Neural cell (in vitro differentiated cells): ENCODE data around the gene SLC35E4. TPM values are rescaled to one million over a fixed set of nuclear protein-coding genes. Genes with fewer than 3 reads are reported as not detected.

Experiments
- H2AFZ ChIP-seq: fragments of 200-600, 300-800 bp; sonication (generic), shearing (Covaris generic); 2 replicates; pipeline ENCODE4 v1.6.0; 2014; ENCODE audit warnings: low read depth, mild to moderate bottlenecking, antibody characterized with exemption, low read length, moderate library complexity
- H3F3A ChIP-seq: fragments of 200-600 bp; shearing (Covaris generic); 2 replicates; pipeline ENCODE4 v1.6.1; 2016; ENCODE audit warnings: mild to moderate bottlenecking, moderate library complexity, mixed read lengths, antibody characterized with exemption, low read length; ENCODE audit not compliant: insufficient read depth, poor library complexity, severe bottlenecking
- H3K27ac ChIP-seq: fragments of 200-600, 300-800 bp; sonication (generic), shearing (Covaris generic); 2 replicates; pipeline ENCODE4 v1.5.1; 2014; ENCODE audit warnings: mild to moderate bottlenecking, low read length, moderate library complexity
- H3K27me3 ChIP-seq: fragments of 300-800, 200-600 bp; sonication (generic), shearing (Covaris generic); 2 replicates; pipeline ENCODE4 v1.6.0; 2014; ENCODE audit warnings: mild to moderate bottlenecking, low read depth, low read length, moderate library complexity; ENCODE audit not compliant: insufficient read depth
- H3K36me3 ChIP-seq: fragments of 300-800, 200-600 bp; sonication (generic), shearing (Covaris generic); 2 replicates; pipeline ENCODE4 v1.5.1; 2014; ENCODE audit warnings: mild to moderate bottlenecking, antibody characterized with exemption, low read length, moderate library complexity; ENCODE audit not compliant: insufficient read depth
- H3K4me2 ChIP-seq: fragments of 300-800, 200-600 bp; sonication (generic), shearing (Covaris generic); 2 replicates; pipeline ENCODE4 v1.6.0; 2014; ENCODE audit warnings: mild to moderate bottlenecking, low read length
- H3K4me3 ChIP-seq: fragments of 300-800, 200-600 bp; sonication (generic), shearing (Covaris generic); 2 replicates; pipeline ENCODE4 v1.5.1; 2014; ENCODE audit warnings: mild to moderate bottlenecking, low read length, moderate library complexity
- H3K79me2 ChIP-seq: fragments of 200-600 bp; shearing (Covaris generic); replicated peaks from 2 replicates; pipeline ENCODE4 v1.6.0; 2014; ENCODE audit warnings: mild to moderate bottlenecking, low read length, moderate library complexity; ENCODE audit not compliant: insufficient read depth
- H3K9ac ChIP-seq: fragments of 300-800, 200-600 bp; sonication (generic), shearing (Covaris generic); 2 replicates; pipeline ENCODE4 v1.6.1; 2016; ENCODE audit warnings: mild to moderate bottlenecking, low read length, mixed read lengths
- H3K9me2 ChIP-seq: fragments of 200-600 bp; shearing (Covaris generic); 2 replicates; pipeline ENCODE4 v1.6.1; 2016; ENCODE audit warnings: mild to moderate bottlenecking, low read length, mixed read lengths; ENCODE audit not compliant: insufficient read depth
- H3K9me3 ChIP-seq: fragments of 200-600, 300-800 bp; sonication (generic), shearing (Covaris generic); 2 replicates; pipeline ENCODE4 v1.6.1; 2016; ENCODE audit warnings: mild to moderate bottlenecking, mixed run types, low read length, moderate library complexity, mixed read lengths
- H4K20me1 ChIP-seq: fragments of 200-600 bp; shearing (Covaris generic); 2 replicates; pipeline ENCODE4 v1.6.1; 2016; ENCODE audit warnings: mild to moderate bottlenecking, mixed run types; ENCODE audit not compliant: insufficient read depth
- CTCF ChIP-seq: fragments of 450-650 bp; IDR thresholded peaks from 2 replicates; pipeline ENCODE4 v1.5.1; 2014; ENCODE audit warnings: antibody characterized with exemption, mild to moderate bottlenecking, moderate library complexity; ENCODE audit not compliant: poor library complexity, severe bottlenecking
- EP300 ChIP-seq: fragments of 450-650 bp; conservative IDR thresholded peaks from 2 replicates; pipeline ENCODE4 v1.6.1; 2014; ENCODE audit warnings: antibody characterized with exemption, mild to moderate bottlenecking, moderate library complexity; ENCODE audit not compliant: poor library complexity, severe bottlenecking
- EZH2 ChIP-seq: fragments of 200-600, 300-800 bp; shearing (Covaris generic), sonication (generic); IDR thresholded peaks from 2 replicates; pipeline ENCODE4 v1.6.1; 2014; ENCODE audit warnings: antibody characterized with exemption, low read length, borderline replicate concordance, mild to moderate bottlenecking; ENCODE audit not compliant: insufficient read depth, poor library complexity, severe bottlenecking
- MXI1 ChIP-seq: fragments of 450-650 bp; conservative IDR thresholded peaks from 2 replicates; pipeline ENCODE4 v1.6.1; 2014; ENCODE audit warnings: antibody characterized with exemption, mild to moderate bottlenecking; ENCODE audit not compliant: poor library complexity, severe bottlenecking
- POLR2AphosphoS5 ChIP-seq: IDR thresholded peaks from 2 replicates; pipeline ENCODE4 v1.6.1; 2012
- RAD21 ChIP-seq: fragments of 450-650 bp; conservative IDR thresholded peaks from 2 replicates; pipeline ENCODE4 v1.6.1; 2014; ENCODE audit warnings: antibody characterized with exemption, mild to moderate bottlenecking, moderate library complexity
- SMC3 ChIP-seq: fragments of 450-650 bp; conservative IDR thresholded peaks from 2 replicates; pipeline ENCODE4 v1.6.1; 2014; ENCODE audit warnings: antibody characterized with exemption, mild to moderate bottlenecking, moderate library complexity; ENCODE audit not compliant: poor library complexity
- TAF1 ChIP-seq: IDR thresholded peaks from 2 replicates; pipeline ENCODE4 v1.6.1; 2012; ENCODE audit warnings: low read depth
- polyA plus RNA-seq: library from polyadenylated mRNA; depleted of rRNA; stranded (reverse); fragments of >200 nt; gene quantifications from 2 replicates; pipeline ENCODE4 v1.2.3, GENCODE V29; 2014
- TF ChIP-seq, protein P1 (sequence below): IDR thresholded peaks from 2 replicates; pipeline ENCODE4 v1.6.1; 2012; ENCODE audit warnings: borderline replicate concordance

SLC35E4 gene
- polyA plus RNA-seq, 1 donor from 2014 or later, result 5.5 TPM

DNA sequence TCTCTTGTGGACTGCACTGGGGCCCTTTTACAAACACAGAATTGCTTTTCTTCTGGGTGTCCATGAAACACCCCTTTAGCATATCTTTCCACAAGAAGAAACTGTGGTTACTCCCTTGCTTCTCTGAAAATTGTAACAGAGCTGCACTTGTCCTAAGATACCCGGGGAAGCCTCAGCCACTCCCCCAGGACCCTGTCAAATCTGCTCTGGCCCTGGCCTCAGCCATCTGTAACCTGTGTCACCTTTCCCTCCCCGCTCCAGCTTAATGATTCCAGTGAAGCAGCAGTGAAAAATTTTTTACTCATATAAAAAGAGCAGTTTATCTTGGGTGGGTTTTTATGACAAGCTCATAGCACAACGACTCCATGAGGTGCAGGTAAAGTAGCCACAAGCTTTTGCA lies 35.5 kb downstream of the SLC35E4 start:
- Histone ChIP-seq H2AFZ (no peak overlapping the region), H3K79me2 (peaks cover 4% of the 10 kb centered on the region), H3K9me3 (no peaks in the 10 kb centered on the region), H3K27me3 (no peaks in the 10 kb centered on the region), H3K9ac (no peak overlapping the region), H3K9me2 (no peaks in the 10 kb centered on the region), H3K4me2 (no peak overlapping the region), H3K36me3 (no peaks in the 10 kb centered on the region), H3K4me3 (no peak overlapping the region), H4K20me1 (no peaks in the 10 kb centered on the region), H3K27ac (no peak overlapping the region), H3F3A (no peaks in the 10 kb centered on the region)
- TF ChIP-seq EZH2 (no peak), EP300 (no peak), CTCF (no peak), POLR2AphosphoS5 (no peak), SMC3 (no peak), RAD21 (no peak), TAF1 (no peak), MXI1 (no peak)
- TF ChIP-seq, protein P1, sequence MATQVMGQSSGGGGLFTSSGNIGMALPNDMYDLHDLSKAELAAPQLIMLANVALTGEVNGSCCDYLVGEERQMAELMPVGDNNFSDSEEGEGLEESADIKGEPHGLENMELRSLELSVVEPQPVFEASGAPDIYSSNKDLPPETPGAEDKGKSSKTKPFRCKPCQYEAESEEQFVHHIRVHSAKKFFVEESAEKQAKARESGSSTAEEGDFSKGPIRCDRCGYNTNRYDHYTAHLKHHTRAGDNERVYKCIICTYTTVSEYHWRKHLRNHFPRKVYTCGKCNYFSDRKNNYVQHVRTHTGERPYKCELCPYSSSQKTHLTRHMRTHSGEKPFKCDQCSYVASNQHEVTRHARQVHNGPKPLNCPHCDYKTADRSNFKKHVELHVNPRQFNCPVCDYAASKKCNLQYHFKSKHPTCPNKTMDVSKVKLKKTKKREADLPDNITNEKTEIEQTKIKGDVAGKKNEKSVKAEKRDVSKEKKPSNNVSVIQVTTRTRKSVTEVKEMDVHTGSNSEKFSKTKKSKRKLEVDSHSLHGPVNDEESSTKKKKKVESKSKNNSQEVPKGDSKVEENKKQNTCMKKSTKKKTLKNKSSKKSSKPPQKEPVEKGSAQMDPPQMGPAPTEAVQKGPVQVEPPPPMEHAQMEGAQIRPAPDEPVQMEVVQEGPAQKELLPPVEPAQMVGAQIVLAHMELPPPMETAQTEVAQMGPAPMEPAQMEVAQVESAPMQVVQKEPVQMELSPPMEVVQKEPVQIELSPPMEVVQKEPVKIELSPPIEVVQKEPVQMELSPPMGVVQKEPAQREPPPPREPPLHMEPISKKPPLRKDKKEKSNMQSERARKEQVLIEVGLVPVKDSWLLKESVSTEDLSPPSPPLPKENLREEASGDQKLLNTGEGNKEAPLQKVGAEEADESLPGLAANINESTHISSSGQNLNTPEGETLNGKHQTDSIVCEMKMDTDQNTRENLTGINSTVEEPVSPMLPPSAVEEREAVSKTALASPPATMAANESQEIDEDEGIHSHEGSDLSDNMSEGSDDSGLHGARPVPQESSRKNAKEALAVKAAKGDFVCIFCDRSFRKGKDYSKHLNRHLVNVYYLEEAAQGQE, result no peak

GRCh38 chr22:30673136-30673535 lies 37.6 kb downstream of the SLC35E4 start:
- no peaks in the 10 kb centered on the region for H3K9me3 ChIP-seq
- H2AFZ ChIP-seq, result no peak overlapping the region
- no peaks in the 10 kb centered on the region for H3K79me2 ChIP-seq
- H3K9ac ChIP-seq, result no peak overlapping the region
- no peaks in the 10 kb centered on the region for H3K9me2 ChIP-seq
- no peak overlapping the region for H3K27ac ChIP-seq
- H3F3A ChIP-seq, result no peaks in the 10 kb centered on the region
- no peaks in the 10 kb centered on the region for H3K36me3 ChIP-seq
- no peak overlapping the region for H3K4me2 ChIP-seq
- TF ChIP-seq EP300 (no peak), TAF1 (no peak), RAD21 (no peak), SMC3 (no peak), MXI1 (no peak), POLR2AphosphoS5 (no peak), CTCF (no peak)
- TF ChIP-seq, protein P1, result no peak
- no peaks in the 10 kb centered on the region for H3K27me3 ChIP-seq
- H4K20me1 ChIP-seq, result no peaks in the 10 kb centered on the region
- H3K4me3 ChIP-seq, result no peak overlapping the region
